GM12801 (cell line): ENCODE measurements around the gene SLC1A6.

Experiments
- TF ChIP-seq, protein P1 (sequence below): IDR thresholded peaks from one replicate; pipeline ENCODE4 v1.5.1; 2011; ENCODE audit warnings: control low read depth; ENCODE audit not compliant: insufficient read length; ENCODE audit errors: extremely low read depth

SLC1A6 gene

DNA sequence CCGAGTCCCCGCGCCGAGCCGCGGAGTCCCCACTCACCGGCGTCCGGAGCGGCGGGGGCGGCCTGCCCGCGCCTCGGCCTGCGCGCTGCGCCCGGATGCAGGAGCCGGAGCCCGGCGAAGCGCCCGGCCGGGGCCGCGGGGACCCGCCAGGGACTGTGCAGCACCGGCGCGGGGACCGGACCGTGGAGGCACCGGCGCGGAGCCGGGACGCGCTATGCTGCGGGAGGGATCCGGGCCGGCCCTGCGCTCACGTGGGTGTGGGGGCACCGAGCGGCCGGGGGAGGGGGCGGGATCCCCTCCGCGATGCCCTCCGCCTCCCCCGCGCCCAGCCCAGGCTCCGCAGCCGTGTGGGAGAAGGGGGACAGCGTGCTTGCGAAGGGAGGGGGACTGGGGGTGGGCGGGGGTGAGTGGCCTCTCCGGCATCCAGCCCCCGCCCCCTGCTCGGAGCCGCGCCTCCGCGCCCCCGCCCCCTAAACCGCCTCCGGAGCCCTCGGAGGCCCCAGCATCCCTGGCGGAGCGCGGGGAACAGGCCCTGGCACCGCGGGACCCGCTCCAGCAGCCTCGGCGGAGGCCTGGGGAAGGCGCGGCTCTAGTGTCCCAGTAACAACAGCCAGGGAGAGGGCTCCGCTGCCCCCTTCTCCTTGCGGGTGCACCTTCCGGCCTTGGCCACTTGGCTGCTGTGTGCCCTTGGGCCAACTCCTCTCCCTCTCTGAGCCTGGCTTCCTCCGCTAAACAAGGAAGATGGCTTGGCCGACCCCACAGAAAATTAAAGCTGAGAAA lies at the start of gene SLC1A6:
SLC1A6 (minus strand) TSS at position 389 of the 780 bp plus-strand sequence. CDS start 6,954 bp downstream, outside the sequence.
- TF ChIP-seq, protein P1, sequence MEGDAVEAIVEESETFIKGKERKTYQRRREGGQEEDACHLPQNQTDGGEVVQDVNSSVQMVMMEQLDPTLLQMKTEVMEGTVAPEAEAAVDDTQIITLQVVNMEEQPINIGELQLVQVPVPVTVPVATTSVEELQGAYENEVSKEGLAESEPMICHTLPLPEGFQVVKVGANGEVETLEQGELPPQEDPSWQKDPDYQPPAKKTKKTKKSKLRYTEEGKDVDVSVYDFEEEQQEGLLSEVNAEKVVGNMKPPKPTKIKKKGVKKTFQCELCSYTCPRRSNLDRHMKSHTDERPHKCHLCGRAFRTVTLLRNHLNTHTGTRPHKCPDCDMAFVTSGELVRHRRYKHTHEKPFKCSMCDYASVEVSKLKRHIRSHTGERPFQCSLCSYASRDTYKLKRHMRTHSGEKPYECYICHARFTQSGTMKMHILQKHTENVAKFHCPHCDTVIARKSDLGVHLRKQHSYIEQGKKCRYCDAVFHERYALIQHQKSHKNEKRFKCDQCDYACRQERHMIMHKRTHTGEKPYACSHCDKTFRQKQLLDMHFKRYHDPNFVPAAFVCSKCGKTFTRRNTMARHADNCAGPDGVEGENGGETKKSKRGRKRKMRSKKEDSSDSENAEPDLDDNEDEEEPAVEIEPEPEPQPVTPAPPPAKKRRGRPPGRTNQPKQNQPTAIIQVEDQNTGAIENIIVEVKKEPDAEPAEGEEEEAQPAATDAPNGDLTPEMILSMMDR, result no peak

DNA sequence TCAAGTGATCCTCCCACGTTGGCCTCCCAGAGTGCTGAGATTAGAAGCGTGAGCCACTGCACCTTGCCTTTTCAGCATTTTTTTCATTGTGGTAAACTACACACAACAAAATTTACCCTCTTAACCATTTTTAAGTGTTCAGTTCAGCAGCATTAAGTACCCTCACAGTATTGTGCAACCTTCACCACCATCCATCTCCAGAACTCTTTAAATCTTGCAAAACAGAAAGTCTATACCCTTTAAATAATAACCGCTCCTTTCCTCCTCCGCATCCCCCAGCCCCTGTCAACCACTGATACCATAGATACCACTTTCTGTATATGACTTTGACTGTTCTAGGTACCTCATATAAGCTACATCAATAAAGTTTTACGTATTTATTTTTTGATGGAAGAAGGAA lies 48.8 kb upstream of the SLC1A6 start:
- TF ChIP-seq, protein P1, result no peak

DNA sequence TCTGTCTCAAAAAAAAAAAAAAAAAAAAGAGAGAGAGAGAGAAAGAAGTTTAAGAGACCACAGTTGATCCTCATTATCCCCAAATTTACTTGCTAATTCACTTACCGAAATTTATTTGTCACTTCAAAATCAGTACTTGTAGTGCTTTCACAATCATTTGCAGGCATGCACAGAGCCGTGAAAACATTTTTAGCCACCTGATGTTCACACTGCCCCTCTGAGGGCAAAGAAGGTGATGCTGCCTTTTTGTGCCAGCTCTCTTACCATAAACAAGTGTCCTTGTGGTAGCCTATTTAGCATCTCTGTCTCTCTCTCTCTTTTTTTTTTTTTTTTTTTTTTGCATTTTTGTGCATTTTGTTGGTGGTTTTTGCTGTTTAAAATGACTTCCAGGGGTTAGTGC lies 45.6 kb upstream of the SLC1A6 start:
- TF ChIP-seq, protein P1, result no peak

DNA sequence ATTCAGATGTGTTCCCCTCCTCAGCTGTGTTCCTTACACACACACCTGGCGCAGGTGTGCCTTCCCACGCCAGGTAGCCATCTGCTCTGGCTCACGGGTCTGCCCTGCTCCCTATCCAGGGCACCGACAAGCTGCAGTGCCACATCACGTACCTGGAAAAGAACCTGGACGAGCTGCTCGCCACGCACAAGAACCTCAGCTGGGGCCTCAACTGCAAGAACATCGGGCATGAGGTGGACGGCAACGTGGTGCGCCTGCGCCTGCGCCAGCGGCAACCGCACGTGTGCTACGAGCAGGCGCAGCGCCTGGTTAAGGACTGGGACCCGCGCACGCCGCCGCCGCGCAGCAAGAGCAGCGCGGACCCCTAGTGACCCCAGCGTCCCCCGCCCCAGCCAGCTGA lies 43.1 kb upstream of the SLC1A6 start:
- TF ChIP-seq, protein P1, result no peak

DNA sequence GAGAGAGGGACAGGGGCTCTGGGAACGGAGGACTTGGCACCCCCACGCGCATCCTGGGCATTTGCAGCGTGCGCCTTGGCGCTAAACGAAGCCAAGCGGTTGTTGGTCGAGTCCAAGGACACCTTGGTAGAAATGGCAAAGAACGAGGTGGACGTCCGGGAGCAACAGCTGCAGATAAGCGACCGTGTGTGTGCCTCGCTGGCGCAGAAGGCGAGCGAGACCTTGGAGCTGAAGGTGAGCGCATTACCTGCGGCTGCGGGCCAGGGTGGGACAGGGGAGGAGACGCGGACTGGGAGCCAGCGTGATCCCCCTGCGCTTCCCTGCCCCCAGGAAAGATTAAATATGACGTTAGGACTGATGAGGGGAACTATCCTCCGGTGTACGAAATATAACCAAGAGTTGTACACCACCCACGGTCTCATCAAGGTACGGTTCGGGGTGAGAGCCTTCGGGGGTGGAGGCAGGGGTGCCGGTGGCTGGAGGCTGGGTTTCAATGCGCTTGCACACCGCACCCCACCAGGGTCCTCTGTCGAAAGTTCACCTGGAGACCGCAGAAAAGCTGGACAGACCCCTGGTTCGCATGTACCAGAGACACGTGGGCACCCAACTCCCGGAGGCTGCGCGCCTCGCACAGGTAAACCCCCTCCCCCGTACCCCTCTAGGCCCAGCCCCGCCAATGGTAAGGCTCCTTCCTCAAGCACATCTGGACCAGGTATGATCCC lies 41.8 kb upstream of the SLC1A6 start:
- TF ChIP-seq, protein P1, result no peak

DNA sequence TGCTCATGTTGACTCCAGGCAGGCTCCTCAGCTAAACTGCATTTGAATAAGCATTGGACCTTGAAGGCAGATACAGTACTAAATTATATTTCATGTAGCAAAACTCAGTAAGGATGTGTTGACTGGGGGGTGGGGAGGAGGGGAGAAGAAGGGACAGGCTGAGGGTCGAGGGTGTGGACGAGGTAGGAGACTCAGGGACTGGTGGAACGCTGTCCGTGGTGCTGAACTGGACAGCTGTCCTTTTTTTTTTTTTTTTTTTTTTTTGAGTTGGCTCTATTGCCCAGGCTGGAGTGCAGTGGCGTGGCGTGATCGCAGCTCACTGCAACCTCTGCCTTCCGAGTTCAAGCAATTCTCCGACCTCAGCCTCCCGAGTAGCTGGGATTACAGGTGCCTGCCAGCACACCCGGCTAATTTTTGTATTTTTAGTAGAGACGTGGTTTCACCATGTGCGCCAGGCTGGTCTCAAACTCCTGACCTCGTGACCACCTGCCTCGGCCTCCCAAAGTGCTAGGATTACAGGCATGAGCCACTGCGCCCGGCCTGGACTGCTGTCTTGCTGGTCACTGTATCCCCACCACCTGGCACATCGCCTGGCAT lies 36.4 kb upstream of the SLC1A6 start:
- TF ChIP-seq, protein P1, result no peak

DNA sequence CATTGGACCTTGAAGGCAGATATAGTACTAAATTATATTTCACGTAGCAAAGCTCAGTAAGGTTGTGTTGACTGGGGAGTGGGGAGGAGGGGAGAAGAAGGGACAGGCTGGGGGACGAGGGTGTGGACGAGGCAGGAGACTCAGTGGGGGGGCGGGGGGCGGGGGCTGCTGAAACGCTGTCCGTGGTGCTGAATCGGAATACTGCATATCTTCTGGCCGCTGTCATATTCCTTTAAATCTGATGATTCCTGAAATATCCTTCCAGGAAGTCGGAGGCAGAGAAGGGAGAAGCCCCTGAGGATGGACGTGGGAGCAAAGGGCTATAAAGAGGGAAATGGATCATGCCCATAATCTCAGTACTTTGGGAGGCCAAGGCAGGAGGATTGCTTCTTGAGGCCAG lies 34.9 kb upstream of the SLC1A6 start:
- TF ChIP-seq, protein P1, result no peak
